A549 treated with AZD2906 at 1 μM for 4 hours (cell line): Measurements from ENCODE around the gene PNPLA3. TPM values are rescaled to one million over a fixed set of nuclear protein-coding genes. Genes with fewer than 3 reads are reported as not detected.

ENCODE experiments used
- total RNA-seq: library from RNA; stranded (reverse); fragments of 200-300 nt; extraction: Qiagen RNA extraction; gene quantifications from 5 replicates; pipeline ENCODE4 v1.2.3, GENCODE V29; 2022

PNPLA3 gene
- total RNA-seq = 0.59 to 1.1 TPM (median 0.65 TPM) in 5 replicates

GRCh38 chr22:43923631-43924464 is at the start of gene PNPLA3:
PNPLA3 (plus strand) TSS chr22:43923805; CDS start chr22:43923912, 107 bp downstream.

GRCh38 chr22:43891360-43892182 is 32.0 kb upstream of the PNPLA3 start, which contains the start of gene PNPLA5:
PNPLA5 (minus strand) TSS chr22:43892013; CDS start chr22:43891880, 133 bp downstream.

GRCh38 chr22:43955040-43955882 is 31.7 kb downstream of the PNPLA3 start, which contains the start of gene SAMM50:
SAMM50 (plus strand) TSS chr22:43955442; CDS start chr22:43955578, 136 bp downstream.

Other genes with a start within 250 kb of the PNPLA3 start
- 0.28 to 0.70 TPM (median 0.42 TPM) in 5 replicates for gene EFCAB6, start 111.5 kb upstream of the PNPLA3 start, total RNA-seq
- not detected in 5 replicates for gene SULT4A1, start 61.3 kb upstream of the PNPLA3 start, total RNA-seq
- gene PNPLA5, start 31.8 kb upstream of the PNPLA3 start, total RNA-seq = 0.03 to 0.07 TPM (median 0.06 TPM) in 3 of 5 replicates, not detected in the others
- gene SAMM50, start 31.6 kb downstream of the PNPLA3 start, total RNA-seq = 42.0 to 46.7 TPM (median 43.6 TPM) in 5 replicates
- 36.8 to 44.7 TPM (median 41.3 TPM) in 5 replicates for gene PARVB, start 100.5 kb downstream of the PNPLA3 start, total RNA-seq